Stimulated activated CD4-positive, alpha-beta T cell treated with anti-CD3 and anti-CD28 coated beads, Interleukin-15, amount 100 ng/mL, for 48 hours (primary cell): ENCODE data around the gene SLCO2B1.
A peak's percentile ranks its signal among the peaks of the same experiment; 100 is the strongest.

Source experiments
- DNase-seq, 2 donors: peaks; one replicate each; pipeline ENCODE4 v3.0.0-alpha.2; 2020; ENCODE audit warnings: low read depth in 2 of 2

The SLCO2B1 gene

DNA sequence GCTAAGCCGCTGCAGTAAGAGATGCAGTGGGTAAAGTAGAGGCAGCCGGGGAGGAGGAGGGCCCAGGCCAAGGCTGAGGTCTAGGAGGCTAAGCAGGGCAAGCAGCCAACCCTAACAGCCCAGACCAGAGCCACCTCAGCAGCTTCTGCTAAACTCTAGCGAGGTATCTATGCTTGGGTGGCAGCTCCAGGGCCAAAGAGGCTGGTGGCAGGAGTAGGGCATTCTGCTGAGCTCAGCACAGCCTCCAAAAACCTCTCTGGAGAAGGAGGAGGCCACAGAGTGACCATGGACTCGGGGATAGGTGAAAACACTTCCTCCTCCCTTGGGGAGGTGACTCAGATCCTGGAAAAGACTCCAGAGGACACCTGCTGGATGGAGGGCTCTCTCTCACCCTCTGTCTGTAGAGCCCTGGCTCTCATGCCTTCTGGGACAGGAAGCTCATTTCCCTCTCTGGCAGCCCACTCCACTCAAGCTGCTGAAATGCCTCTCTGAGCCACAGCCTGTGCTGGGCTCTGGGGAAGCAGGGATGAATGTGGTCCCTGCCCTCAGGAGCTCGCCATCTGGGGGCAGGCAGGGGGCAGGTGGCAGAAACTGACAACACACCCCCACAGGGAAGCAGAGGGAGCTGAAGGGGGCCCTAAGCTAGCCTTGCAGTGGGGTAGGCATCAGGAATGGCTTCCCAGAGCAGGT, 73.2 kb downstream of the SLCO2B1 start:
- DNase-seq: no peak

DNA sequence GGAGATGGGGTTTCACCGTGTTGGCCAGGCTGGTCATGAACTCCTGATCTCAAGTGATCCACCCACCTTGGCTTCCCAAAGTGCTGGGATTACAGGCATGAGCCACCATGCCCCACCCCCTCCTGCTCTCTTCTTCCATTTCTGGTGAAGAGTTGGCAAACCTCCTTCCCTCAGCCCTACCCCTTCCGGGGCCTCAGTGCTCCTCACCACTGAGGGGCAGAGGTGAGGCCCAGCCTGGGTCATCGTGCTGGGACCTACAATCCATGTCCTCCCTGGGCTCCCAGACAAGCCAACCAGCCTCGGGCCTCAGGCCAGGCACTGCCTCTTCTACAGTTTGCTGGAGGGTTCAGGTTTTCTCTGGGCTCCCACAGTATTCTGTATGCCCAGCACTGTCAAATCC, 74.9 kb downstream of the SLCO2B1 start:
- no peak for DNase-seq

DNA sequence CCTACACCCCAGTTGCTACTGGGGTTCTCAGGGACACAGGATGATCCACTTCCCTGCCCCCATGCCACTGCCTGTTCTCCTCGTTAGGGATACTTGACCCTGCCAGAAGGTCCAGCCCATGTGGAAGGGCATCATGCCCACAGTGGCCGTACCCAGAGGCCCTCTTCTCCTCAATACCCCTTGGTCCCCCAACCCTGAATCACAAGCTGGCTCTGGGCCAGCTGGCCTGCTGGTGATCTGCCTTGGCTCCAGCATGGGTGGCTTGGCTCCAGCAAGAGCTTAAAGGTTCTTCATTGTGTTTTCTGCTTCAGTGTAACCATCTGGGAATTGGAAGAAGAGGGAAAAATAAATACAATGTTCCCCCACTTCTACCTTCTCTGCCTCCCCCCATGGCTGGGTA, 78.6 kb downstream of the SLCO2B1 start:
- DNase-seq: no peak

DNA sequence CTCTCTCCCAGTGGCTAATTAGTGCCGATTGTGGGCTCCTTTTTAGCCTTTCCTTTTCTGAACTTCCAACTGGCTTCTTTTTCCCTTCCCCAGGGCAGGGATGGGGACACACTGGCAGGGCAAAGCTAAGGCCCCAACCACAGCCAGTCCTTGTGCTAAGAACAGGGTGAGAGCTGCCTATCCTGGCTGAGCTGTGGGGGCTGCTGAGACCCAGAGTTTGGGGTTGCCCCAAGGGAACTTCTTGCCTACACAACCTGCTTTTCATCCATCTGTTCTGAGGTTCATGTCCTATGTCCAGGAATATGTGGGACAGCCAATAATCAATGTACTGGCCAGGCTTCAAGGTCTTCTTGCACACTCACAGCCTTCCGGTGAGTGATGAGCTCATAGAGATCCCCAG, 79.7 kb downstream of the SLCO2B1 start:
- no peak for DNase-seq

DNA sequence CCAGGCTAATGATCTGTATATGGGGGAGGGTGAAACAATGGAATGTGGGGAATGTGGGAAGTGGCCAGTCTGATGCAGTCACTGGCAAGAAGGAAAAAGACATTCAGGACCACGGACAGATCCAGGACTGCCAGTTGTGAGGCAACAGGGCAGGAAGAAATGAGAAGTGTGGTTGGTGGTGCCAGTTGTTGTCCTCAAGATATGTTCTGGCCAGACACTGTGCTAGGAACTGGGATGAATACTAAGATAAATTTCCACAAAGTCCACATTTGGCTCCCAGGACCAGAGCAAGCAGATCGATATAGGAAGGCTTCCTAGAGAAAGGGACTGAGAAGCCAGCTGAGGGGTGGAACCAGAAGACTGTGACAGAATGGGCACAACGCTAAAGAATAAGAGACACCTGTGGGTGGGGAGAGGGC, 82.9 kb downstream of the SLCO2B1 start:
- no peak for DNase-seq

DNA sequence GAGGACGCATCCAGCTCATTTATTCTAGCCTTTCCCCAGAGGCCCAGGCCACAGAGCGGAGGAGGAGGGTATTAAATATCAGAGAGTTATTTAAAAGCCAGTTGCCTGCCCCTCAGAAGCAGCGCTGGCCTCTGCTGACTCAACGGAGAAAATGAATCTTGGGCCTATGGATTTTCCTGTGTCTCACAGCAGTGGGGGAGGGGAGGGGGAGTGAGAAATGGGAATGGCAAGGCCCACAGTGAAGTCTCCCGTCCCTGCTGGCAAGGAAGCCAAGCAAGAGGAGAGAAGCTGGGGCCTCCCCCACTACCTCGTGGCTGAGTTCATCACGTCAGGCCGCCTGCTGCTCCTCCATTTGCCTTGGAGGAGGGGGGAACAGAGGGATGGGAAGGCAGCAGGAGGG, 85.2 kb downstream of the SLCO2B1 start:
- DNase-seq: no peak

DNA sequence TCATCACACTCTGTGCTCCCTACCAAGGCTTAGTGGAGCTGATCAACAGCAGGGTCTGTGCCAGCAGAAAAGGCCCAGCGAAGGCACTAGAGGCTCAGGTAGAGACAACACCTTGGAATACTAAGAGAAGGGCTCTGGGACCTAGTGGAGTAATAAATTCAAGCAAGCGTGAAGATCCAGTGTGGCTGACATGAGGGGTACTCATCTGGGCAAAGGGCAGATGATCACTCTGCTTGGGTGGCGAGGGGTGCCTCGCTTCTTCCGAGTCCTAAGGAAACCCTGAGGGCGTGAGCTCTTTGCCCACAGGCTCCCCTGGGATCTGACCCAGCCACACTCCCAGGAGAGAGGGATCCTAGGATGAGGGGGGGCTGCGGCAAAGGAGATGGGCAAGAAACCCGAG, 86.1 kb downstream of the SLCO2B1 start:
- DNase-seq: no peak

DNA sequence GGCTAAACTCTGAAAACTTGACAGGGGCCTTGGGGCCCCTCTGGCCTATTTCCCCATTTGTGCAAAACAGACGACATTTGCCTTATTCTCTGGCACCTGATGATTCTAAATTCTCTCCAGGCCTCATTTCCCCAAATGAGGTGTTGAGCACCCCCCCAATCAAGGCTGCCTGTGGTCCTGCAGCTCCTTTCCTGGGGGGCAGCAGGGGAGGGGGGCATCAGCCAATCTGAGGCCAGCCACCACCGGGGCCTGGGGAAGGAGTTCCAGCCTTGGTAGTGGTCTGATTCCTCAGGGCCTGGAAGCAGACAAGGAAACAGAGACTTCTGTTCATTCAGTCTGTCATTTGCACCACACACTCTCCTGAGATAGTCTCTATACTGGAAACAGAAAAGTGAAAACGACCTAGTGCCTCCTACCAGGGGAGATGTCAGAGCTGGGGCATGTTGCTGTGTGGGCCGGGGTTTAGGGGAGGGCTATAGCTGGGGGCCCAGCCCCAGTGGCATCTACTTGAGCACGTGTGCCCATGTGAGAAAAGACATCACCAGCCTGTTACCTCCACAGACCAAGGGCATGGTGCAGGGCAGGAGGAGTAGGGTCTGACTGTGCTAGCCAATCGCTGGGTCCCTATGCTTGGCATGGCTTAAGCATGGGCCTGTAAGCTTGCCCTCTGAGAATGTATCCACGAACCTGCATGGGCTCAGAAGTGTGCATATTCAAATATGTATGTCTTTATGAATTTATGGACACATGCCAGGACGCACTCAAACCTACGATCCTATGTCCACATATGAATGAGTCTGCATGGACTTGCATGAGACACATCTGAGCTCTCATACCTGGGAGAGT, 87.9 kb downstream of the SLCO2B1 start:
- no peak for DNase-seq

DNA sequence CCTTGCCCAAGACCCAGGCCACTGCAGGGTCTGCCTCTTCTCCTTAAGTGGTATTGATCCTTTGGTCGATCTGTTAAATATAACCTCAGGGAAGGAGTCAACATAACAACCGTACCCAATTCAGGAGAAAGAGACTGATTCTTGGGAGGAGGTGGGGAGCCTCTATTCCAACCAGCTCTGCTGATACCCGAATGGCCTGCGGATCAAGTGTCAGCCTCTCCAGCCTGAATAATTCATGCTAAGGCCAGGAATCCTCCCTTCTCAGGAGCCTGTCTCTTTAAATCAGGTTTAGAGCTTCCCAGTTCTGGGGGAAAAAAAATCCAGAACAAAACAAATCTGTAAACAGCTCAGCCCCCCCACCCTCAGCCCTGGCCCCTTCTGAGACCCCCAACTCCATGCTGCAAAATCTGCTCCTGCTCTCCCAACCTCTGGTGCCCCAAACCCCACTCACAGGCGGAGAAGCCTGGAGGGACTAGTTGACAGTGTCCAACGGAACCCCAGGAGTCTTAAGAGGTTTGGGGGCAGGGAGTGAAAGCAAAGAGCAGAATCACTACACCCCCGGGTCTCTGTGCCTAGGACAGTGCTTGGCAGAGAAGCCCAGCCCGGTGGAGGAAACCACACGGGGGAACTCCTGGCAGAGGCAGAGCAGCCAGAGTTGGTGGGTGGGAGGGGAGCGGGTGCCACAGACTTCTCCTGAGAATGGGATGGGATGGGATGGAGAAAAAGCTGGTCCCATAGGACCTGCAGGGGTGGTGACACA, 88.8 kb downstream of the SLCO2B1 start:
- no peak for DNase-seq

DNA sequence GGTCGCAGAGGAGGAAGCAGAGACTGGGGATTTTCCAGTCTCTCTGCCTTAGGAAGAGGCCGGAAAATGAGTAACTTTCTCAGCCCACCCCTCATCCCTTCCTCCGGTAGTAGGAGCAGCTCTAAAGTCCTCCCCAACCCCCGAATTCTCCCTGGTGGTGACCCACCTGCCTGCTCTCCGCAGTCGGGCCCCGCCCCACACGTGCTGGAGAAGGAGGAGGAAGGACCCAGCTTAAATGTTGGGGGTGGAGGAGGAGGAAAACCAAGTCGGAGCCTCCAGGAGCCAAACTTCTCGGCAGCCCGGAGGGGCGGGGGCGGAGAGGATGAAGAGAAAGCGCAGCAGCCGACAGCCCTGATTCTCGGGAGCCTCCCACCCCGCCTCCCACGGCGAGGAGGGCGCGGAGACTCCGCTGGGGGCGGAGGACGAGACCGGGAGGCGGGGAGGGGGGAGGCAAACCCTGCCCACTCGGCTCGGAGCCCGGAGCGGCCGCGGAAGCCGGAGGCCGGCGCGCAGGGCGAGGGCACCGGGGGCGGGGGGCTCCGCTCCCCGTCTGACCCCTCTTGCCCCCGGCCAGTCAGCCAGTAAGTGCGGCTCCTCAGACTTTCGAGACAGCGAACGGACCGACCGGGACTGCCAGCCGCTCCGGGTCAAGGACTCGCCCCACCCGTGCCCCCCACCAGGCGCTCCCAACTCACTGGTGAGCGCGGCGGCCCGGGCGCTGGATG, 89.6 kb downstream of the SLCO2B1 start, which contains the start of gene TPBGL:
Gene TPBGL, plus strand, starts transcription at position 464 of the 725 bp plus-strand sequence. CDS start 276 bp downstream, outside the sequence.
- no peak for DNase-seq

DNA sequence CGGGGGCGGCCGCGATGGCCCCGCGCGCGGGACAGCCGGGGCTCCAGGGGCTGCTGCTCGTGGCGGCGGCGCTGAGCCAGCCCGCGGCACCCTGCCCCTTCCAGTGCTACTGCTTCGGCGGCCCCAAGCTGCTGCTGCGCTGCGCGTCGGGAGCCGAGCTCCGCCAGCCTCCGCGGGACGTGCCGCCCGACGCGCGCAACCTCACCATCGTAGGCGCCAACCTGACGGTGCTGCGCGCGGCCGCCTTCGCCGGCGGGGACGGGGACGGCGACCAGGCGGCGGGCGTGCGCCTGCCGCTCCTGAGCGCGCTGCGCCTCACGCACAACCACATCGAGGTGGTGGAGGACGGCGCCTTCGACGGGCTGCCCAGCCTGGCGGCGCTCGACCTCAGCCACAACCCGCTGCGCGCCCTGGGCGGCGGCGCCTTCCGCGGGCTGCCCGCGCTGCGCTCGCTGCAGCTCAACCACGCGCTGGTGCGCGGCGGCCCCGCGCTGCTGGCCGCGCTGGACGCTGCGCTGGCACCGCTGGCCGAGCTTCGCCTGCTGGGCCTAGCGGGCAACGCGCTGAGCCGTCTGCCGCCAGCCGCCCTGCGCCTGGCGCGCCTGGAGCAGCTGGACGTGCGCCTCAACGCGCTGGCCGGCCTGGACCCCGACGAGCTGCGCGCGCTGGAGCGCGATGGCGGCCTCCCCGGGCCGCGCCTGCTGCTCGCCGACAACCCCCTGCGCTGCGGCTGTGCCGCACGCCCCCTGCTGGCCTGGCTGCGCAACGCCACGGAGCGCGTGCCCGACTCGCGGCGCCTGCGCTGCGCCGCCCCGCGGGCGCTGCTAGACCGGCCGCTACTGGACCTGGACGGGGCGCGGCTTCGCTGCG, 90.4 kb downstream of the SLCO2B1 start:
- DNase-seq: peak; percentile 60 to 84

DNA sequence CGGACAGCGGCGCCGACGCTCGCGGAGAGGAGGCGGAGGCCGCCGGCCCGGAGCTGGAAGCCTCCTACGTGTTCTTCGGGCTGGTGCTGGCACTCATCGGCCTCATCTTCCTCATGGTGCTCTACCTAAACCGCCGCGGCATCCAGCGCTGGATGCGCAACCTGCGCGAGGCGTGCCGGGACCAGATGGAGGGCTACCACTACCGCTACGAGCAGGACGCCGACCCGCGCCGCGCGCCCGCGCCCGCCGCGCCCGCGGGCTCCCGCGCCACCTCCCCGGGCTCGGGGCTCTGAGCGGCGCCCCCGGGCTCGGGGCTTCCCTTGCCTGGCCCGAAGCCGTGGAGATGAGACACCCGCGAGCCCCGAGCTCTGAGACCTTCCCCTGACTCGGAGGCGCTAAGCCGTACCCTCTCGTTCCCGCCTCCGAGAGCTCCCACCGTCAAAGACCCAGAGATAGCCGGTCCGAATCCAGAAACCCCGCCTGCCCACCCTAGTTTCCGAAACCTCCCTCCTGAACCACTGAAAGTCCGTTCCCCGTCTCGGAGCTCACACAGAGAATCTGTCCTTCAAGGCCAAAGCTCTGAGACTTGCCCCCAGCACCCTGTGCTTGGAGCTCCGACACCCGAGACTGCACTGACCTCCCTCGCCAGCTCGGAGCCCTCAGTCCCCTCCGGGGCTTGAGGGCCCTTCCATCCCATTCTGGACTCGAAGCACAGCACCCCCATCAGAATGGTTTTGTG, 91.2 kb downstream of the SLCO2B1 start:
- peak in 1 of 2 donors; percentile 22 for DNase-seq

DNA sequence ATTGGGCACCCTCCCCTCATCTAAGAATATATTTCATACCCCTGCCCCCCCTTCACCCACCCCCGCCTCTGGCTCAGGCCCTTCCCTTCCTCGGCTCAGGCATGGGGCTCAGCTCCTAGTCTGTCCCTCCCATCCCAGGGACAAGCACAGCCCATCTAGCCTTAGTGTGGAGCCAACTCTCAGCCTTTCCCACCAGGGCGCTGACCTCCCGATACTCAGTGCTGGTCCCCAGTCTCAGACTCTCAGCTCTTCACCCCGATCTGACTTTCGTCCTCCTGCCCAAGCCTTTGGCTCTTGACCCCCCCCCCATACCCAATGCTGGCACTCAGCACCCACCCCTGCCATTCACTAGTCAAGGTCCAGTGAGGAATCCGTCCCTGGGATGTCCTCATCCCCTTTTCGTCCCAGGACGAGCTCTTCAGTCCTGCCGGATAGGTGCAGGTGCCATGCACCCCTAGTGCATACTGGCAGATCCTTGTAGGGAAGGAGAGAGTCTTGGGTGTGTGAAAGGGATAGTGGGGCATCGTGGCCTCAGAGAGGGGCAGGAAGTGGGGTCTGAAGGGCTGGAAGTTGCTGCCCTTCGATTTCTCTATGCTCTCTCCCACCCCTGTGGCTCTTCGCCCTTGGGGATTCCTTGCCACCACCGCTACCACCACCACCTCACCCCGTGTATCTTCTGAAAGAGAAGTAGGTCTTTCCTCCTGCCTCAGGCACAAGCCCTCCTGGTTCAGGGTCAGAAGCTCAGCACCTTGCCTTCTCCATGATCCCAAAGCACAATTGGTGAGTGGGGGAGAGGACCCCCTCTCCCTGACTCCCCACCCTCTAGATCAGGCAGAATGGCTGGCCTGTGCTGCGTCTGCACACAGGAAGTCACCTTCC, 92.1 kb downstream of the SLCO2B1 start:
- DNase-seq: no peak

DNA sequence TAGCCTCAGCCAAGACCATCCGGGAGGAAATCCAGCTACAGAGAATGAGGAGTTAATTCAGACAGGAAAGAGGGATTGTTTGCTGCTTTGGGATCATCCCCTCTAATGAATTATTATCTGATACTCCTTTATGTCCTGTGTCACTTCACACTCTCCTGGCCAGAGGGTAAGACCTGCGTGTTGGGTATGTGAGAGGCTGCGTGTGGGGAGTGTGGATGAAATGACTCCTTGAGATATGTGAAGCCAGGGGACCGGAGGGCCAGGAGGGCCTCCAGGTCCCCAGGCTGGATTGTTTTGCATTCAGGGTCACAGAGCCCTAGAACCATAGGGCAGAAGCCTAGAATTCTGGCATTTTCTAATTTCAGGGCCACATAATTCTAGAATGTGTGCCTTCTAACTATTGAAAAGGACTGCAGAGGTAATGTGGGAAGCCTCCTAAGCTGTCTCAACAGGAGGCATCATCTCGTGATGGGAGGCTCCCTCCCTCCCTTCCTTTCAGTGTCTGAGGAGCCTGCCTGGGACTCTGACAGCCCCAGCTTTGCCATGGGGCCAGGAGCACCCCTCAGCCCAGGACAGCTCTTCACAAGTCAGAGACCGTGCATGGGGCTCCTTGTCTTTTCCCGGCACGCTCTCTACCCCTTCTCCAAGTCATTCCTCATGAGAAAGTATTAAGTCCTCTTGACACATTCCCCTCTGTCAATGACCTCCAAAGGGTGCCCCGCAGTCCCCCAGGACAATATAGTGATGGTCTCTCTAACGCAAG, 93.3 kb downstream of the SLCO2B1 start:
- no peak for DNase-seq

DNA sequence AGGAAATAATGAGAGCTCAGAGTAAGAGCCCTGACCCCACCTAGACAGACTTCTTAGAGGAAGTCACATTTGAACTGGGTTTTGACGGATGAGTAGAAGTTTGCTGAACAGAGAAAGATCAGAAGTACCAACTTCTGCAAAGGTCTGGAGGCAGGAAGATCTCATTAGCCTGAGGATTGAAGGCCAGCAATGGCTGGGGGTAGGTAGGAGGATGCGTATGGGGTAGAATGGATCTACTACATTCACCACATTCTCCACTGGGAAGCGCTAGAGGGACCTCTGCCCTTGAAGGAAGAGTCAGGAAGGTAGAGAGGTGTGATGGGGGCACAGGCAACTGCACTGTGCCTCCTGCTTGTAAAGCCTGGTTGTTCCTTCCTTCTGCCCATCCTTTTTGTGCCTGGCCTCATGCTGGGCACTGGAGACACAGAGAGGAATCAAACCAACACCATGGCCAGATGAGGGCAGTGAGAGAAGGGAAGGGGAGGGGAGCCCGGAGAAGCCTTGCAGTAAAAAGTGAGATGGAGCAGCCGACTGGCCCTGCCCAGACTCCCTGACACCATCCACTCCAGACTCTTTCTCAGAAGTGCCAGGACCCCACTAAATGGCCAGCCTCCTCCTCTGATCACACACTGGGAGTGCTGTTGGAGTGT, 94.6 kb downstream of the SLCO2B1 start:
- DNase-seq: no peak

DNA sequence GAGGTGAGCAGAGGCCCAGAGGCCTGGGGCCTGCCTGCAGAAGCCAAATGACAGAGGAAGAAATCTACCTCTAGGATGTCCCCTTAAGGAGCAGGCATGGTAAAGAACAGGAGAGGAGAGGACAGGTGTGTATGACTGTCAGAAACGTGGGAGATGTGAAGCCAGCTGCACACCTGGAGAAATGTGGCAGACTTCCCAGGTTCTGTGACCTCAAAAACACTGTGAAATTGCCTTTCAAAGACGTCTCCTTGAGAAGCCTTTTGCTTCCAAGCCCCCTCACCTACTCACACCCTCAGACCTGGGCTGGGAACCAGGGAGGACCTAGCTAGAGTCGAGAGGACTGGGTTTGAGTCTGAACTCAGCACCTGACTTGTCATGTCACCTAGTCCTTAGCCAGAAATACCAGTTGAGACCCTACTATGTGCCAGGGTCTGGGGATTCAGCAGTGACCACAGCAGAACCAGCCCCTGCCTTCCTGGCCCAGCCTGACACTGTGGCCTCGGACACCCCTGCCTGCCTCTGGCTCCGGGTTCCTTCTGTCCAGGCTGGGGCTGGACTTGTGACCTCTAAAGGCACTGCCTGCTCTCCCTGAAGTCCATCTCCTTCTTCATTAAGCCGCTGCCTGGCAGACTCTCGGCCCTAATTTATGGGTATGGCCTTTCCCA, 95.2 kb downstream of the SLCO2B1 start:
- DNase-seq: no peak

DNA sequence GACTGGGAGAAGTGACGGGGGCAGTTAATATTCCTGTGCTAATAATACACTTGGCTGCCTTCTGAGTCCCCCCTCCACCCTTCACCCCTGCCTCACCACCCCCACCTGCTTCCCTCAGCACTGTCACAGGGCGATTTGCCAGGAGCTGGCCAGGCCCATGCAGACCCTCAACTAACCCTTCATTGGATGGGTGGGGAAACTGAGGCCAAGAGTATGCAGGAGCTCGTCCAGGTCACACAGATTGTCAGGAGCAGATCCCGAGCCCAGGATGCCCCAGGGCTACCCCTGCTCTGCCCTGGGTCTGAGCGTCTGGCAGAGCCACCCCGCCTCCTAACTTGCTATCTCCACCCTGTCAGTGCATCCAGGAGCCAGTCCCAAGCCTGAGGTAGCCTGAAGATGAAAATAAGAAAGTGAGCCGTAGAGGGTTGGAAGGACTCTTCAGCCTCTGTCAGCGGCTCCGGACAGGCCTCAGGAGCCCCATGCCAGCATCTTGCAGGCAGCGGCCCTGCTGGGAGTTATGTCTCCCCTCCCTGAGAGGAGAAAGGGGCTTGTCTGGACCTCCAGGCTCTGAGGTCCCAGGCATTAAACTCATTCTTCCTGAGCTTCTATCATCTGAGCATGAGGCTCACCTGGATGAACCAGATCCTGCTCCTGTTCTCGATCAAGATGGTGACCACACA, 95.9 kb downstream of the SLCO2B1 start:
- DNase-seq: no peak
